A549 (cell line): ENCODE data around the gene ADGRL3.

Experiments
- BHLHE40 ChIP-seq: IDR thresholded peaks from 2 replicates; pipeline ENCODE4 v1.6.1; 2012; ENCODE audit warnings: low read depth, low read length, inconsistent platforms
- CBX2 ChIP-seq: fragments of 200-600 bp; sonication (generic); IDR thresholded peaks from 2 replicates; pipeline ENCODE4 v1.6.1; 2016; ENCODE audit warnings: low read depth, mild to moderate bottlenecking, borderline replicate concordance
- CHD4 ChIP-seq: fragments of 200-600 bp; sonication (generic); IDR thresholded peaks from 2 replicates; pipeline ENCODE4 v1.6.1; 2016; ENCODE audit warnings: antibody characterized with exemption, mild to moderate bottlenecking, borderline replicate concordance
- CTCF ChIP-seq: fragments of >200 bp; sonication (Bioruptor Twin); formaldehyde crosslinking; IDR thresholded peaks from 3 replicates; pipeline ENCODE4 v1.5.1; 2016
- EP300 ChIP-seq, 2 experiments: fragments of >200 bp; sonication (Bioruptor Twin); formaldehyde crosslinking; IDR thresholded peaks; 2 replicates in 1 of 2; 3 replicates in 1 of 2; pipeline ENCODE4 v1.6.1; 2016 to 2017
- HES2 ChIP-seq: fragments of >200 bp; sonication (Bioruptor Twin); formaldehyde crosslinking; IDR thresholded peaks from 2 replicates; pipeline ENCODE4 v1.6.1; 2016
- JUNB ChIP-seq: fragments of >200 bp; sonication (Bioruptor Twin); formaldehyde crosslinking; IDR thresholded peaks from 2 replicates; pipeline ENCODE4 v1.6.1; 2016
- KDM1A ChIP-seq: fragments of 200-600 bp; sonication (generic); IDR thresholded peaks from 2 replicates; pipeline ENCODE4 v1.6.1; 2016; ENCODE audit warnings: low read depth, mild to moderate bottlenecking
- MAFK ChIP-seq: fragments of 450-650 bp; IDR thresholded peaks from 2 replicates; pipeline ENCODE4 v1.6.1; 2014; ENCODE audit not compliant: partially characterized antibody
- MAX ChIP-seq: IDR thresholded peaks from 2 replicates; pipeline ENCODE4 v1.6.1; 2012
- POLR2A ChIP-seq: IDR thresholded peaks from 2 replicates; pipeline ENCODE4 v1.6.1; 2012; ENCODE audit warnings: mild to moderate bottlenecking, low read length
- RAD21 ChIP-seq, 2 experiments: fragments of >200 bp in 1 of 2; sonication (Bioruptor Twin) in 1 of 2; formaldehyde crosslinking in 1 of 2; IDR thresholded peaks in 1 of 2; conservative IDR thresholded peaks in 1 of 2; 2 replicates in 1 of 2; 3 replicates in 1 of 2; pipeline ENCODE4 v1.6.1; 2012 to 2018; ENCODE audit warnings: inconsistent platforms in 1 of 2
- REST ChIP-seq: fragments of 200-600 bp; sonication (generic); IDR thresholded peaks from 2 replicates; pipeline ENCODE4 v1.6.1; 2016; ENCODE audit warnings: antibody characterized with exemption, mild to moderate bottlenecking, moderate library complexity

- no peak for TF ChIP-seq CHD4
- TF ChIP-seq CTCF = no peak
- no peak for TF ChIP-seq EP300 (IDR thresholded peaks at IDR 0.05)
- TF ChIP-seq POLR2A = no peak
- TF ChIP-seq MAFK = no peak
- TF ChIP-seq CBX2 = no peak
- TF ChIP-seq KDM1A = no peak
- TF ChIP-seq JUNB = no peak
- no peak for TF ChIP-seq RAD21 (conservative IDR thresholded peaks at IDR 0.05 in 1 of 2, IDR thresholded peaks at IDR 0.05 in 1 of 2)
- TF ChIP-seq MAX = no peak
- TF ChIP-seq REST = no peak
- TF ChIP-seq HES2 = no peak
- TF ChIP-seq BHLHE40 = no peak
Measured at GRCh38 chr4:61231421-61231820, 31.3 kb downstream of the ADGRL3 start.
